Lower lobe of right lung (tissue), 2 donors: Measurements from ENCODE around the gene LRRC23. TPM values are rescaled to one million over a fixed set of nuclear protein-coding genes. Genes with fewer than 3 reads are reported as not detected.

Source experiments
- ATAC-seq, 2 donors: fragments of 200-7000 bp; cut with Tn5 transposase; one replicate each; pipeline ENCODE4 v1.9.1; 2020 to 2022; ENCODE audit warnings: mild to moderate bottlenecking in 2 of 2, moderate library complexity in 2 of 2
- DNase-seq: peaks from one replicate; pipeline ENCODE4 v3.0.0-alpha.2; 2020
- H3K27ac ChIP-seq: fragments of 200-600 bp; one replicate; pipeline ENCODE4 v1.8.0; 2022
- H3K27me3 ChIP-seq: fragments of 200-600 bp; one replicate; pipeline ENCODE4 v1.8.0; 2022; ENCODE audit warnings: low read depth
- H3K36me3 ChIP-seq: fragments of 200-600 bp; one replicate; pipeline ENCODE4 v1.8.0; 2022; ENCODE audit warnings: mild to moderate bottlenecking
- H3K4me1 ChIP-seq: fragments of 200-600 bp; one replicate; pipeline ENCODE4 v1.8.0; 2022
- H3K4me3 ChIP-seq: fragments of 200-600 bp; one replicate; pipeline ENCODE4 v1.8.0; 2022; ENCODE audit warnings: mild to moderate bottlenecking
- H3K9me3 ChIP-seq: fragments of 200-600 bp; one replicate; pipeline ENCODE4 v1.8.0; 2022
- CTCF ChIP-seq: fragments of 200-600 bp; IDR thresholded peaks from one replicate; pipeline ENCODE4 v1.8.0; 2022; ENCODE audit warnings: antibody characterized with exemption, mild to moderate bottlenecking
- intact Hi-C: fragments of 100-400 bp; cut with DNase I; formaldehyde crosslinking; loops from one replicate; pipeline ENCODE4 v1.11.0; 2022
- total RNA-seq: library from RNA; stranded (reverse); fragmentation: NEBNext Ultra II Directional; extraction: Animal tissue kit (Norgen Biotek cat#: 25700); gene quantifications from one replicate; pipeline ENCODE4 v1.2.1, GENCODE V29; 2021
- donor health status: DM: no; HTN: yes; CAD: no; lungs with severe emphysema.

Gene LRRC23
- total RNA-seq, 1 donor from 2014 or later = 26.6 TPM

- no peaks in the 10 kb centered on the region for H3K27me3 ChIP-seq
- no peaks in the 10 kb centered on the region for H3K9me3 ChIP-seq
- H3K4me3 ChIP-seq = no peak overlapping the region
- ATAC-seq (no peak), DNase-seq (peak; percentile 33)
- peaks cover 75% of the 10 kb centered on the region for H3K4me1 ChIP-seq
- peak overlapping the region; percentile 79 for H3K27ac ChIP-seq
- TF ChIP-seq CTCF = no peak
- peaks cover 40% of the 10 kb centered on the region for H3K36me3 ChIP-seq
- intact Hi-C loops = no loop called here
Measured at GRCh38 chr12:6955108-6956020, 50.7 kb downstream of the LRRC23 start.

GRCh38 chr12:6956021-6956727 lies 51.6 kb downstream of the LRRC23 start:
- Histone ChIP-seq H3K9me3 (no peaks in the 10 kb centered on the region), H3K4me3 (no peak overlapping the region), H3K4me1 (peaks cover 76% of the 10 kb centered on the region), H3K36me3 (peaks cover 47% of the 10 kb centered on the region), H3K27me3 (no peaks in the 10 kb centered on the region), H3K27ac (peak overlapping the region; percentile 49)
- no peak for TF ChIP-seq CTCF
- DNase-seq (peak; percentile 26), ATAC-seq (no peak)
- intact Hi-C loops = no loop called here

GRCh38 chr12:6957151-6957701 lies 52.6 kb downstream of the LRRC23 start:
- H3K27ac ChIP-seq = peak overlapping the region; percentile 90
- H3K9me3 ChIP-seq = no peaks in the 10 kb centered on the region
- intact Hi-C loops = no loop called here
- ATAC-seq (no peak), DNase-seq (peak; percentile 41)
- H3K36me3 ChIP-seq = peaks cover 47% of the 10 kb centered on the region
- no peaks in the 10 kb centered on the region for H3K27me3 ChIP-seq
- no peak overlapping the region for H3K4me3 ChIP-seq
- TF ChIP-seq CTCF = no peak
- H3K4me1 ChIP-seq = peaks cover 87% of the 10 kb centered on the region

- Histone ChIP-seq H3K9me3 (no peaks in the 10 kb centered on the region), H3K27me3 (no peaks in the 10 kb centered on the region), H3K4me1 (peaks cover 94% of the 10 kb centered on the region), H3K27ac (peak overlapping the region; percentile 90), H3K4me3 (peak overlapping the region; percentile 33), H3K36me3 (peaks cover 47% of the 10 kb centered on the region)
- TF ChIP-seq CTCF = no peak
- intact Hi-C loops = no loop called here
- ATAC-seq (no peak), DNase-seq (peak; percentile 39)
Measured at GRCh38 chr12:6957741-6958608, 53.4 kb downstream of the LRRC23 start.

GRCh38 chr12:6958609-6959057 lies 54.0 kb downstream of the LRRC23 start:
- H3K27ac ChIP-seq = peak overlapping the region; percentile 90
- H3K9me3 ChIP-seq = no peaks in the 10 kb centered on the region
- no peak for ATAC-seq
- TF ChIP-seq CTCF = no peak
- intact Hi-C loops = no loop called here
- peaks cover 43% of the 10 kb centered on the region for H3K36me3 ChIP-seq
- H3K4me3 ChIP-seq = peak overlapping the region; percentile 33
- H3K27me3 ChIP-seq = no peaks in the 10 kb centered on the region
- no peak for DNase-seq
- H3K4me1 ChIP-seq = peaks cover 93% of the 10 kb centered on the region
